HUES64 (cell line): Measurements from ENCODE around the gene TMEM80. TPM values are rescaled to one million over a fixed set of nuclear protein-coding genes. Genes with fewer than 3 reads are reported as not detected.
"Not testable (repeated sequence)": the region's sequence is repeated elsewhere in the genome, so short reads cannot be mapped to it uniquely, and the experiment has no call there.

Experiments used
- H3K27ac ChIP-seq: 2 replicates; pipeline ENCODE4 v1.7.0; 2013; ENCODE audit warnings: low read depth, low read length, inconsistent platforms
- H3K27me3 ChIP-seq: 2 replicates; pipeline ENCODE4 v1.6.1; 2013; ENCODE audit warnings: mild to moderate bottlenecking, low read length; ENCODE audit not compliant: insufficient read depth
- H3K36me3 ChIP-seq: 2 replicates; pipeline ENCODE4 v1.6.1; 2013; ENCODE audit warnings: mild to moderate bottlenecking, low read length; ENCODE audit not compliant: insufficient read depth
- H3K4me1 ChIP-seq: 2 replicates; pipeline ENCODE4 v1.6.1; 2013; ENCODE audit warnings: mild to moderate bottlenecking, low read length, moderate library complexity; ENCODE audit not compliant: insufficient read depth
- H3K4me3 ChIP-seq: 2 replicates; pipeline ENCODE4 v1.5.1; 2013; ENCODE audit warnings: mild to moderate bottlenecking, low read length, moderate library complexity
- H3K9ac ChIP-seq: 2 replicates; pipeline ENCODE4 v1.6.1; 2013; ENCODE audit warnings: mild to moderate bottlenecking, low read depth, low read length
- H3K9me3 ChIP-seq: 2 replicates; pipeline ENCODE4 v1.6.1; 2013; ENCODE audit warnings: low read depth, low read length; ENCODE audit not compliant: insufficient read depth
- WGBS: fragments of 150-250, 120-280 bp; methylation state at CpG from one replicate; pipeline ENCODE4 v1.1.7; 2013; ENCODE audit warnings: missing lambda C conversion rate; 5-methylcytosine and 5-hydroxymethylcytosine counted together
- polyA plus RNA-seq, 2 experiments: library from polyadenylated mRNA; stranded (reverse); fragments of 50-300 nt; gene quantifications; one replicate each; pipeline ENCODE4 v1.2.3, GENCODE V29; 2013

The TMEM80 gene
- polyA plus RNA-seq (2013, experiment 1 of 2): 13.7 TPM
- polyA plus RNA-seq (2013, experiment 2 of 2): 17.6 TPM

DNA sequence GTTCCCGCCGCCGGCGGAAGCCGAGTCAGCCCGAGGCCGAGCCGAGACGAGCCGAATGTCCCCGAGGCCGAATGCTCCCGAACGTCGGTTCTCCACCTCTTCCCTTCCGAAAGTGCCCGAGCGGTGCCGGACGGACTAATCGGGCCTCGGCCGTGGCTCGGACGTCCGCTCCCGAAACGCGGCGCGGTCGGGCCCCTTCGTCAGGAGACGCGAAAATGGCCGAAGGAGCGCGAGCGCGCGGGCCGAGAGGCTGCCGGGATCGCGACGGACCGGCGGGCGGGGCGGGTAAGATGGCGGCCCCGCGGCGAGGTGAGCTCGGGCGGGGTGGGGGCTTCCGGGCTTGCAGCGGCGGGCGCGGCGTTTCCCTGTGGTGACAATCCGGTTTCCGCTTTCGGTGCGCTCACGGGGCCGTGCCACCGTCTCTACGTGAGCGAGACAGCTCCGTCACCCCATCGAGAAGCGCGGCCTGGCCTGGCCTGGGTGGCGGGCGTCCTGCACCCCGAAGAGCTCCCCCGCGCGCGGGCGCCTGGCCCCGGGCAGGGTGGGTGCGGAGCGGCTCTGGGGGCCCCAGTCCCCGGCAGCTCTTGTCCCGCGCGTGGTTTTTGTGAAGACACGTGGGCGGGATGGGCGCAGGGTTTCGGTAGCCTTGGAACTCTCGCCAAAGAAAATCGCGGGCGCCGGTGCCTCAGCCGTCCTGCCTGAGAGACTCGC is at the start of gene TMEM80:
TMEM80 (plus strand) TSS at position 279 of the 711 bp plus-strand sequence; CDS start at position 291, 12 bp downstream.
- Histone ChIP-seq H3K9ac (peak within 1 kb of the TSS; percentile 99), H3K36me3 (peaks cover 9% of the 10 kb centered on the region), H3K9me3 (no peaks in the 10 kb centered on the region), H3K27ac (peak within 1 kb of the TSS; percentile 99), H3K4me3 (peak within 1 kb of the TSS; percentile 76), H3K27me3 (no peaks in the 10 kb centered on the region), H3K4me1 (peaks cover 25% of the 10 kb centered on the region)
- WGBS: under 1% methylated on average over 101 of the region's 101 CpGs

DNA sequence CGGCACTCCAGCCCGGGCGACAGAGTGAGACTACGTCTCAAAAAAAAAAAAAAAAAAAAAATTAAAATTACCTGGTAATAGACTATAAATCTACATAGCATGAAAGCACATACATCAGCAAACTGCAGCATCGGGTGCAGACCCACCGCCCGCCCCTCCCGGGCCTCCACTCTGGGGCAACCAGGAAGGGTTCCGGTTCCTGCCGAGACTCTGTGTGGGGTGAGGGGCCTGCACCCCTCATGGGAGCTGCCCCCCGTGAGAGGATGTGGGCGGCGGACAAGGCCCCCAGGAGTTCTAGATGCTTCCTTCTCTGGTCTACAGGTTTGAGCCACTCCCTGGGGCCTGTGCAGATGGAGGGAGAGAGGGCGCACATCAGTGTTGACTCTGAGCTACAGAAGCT is 49.4 kb upstream of the TMEM80 start:
- Histone ChIP-seq H3K36me3 (peaks cover 26% of the 10 kb centered on the region), H3K4me1 (no peaks in the 10 kb centered on the region), H3K27ac (no peak overlapping the region), H3K9me3 (no peaks in the 10 kb centered on the region), H3K4me3 (no peak overlapping the region), H3K27me3 (peaks cover under 1% of the 10 kb centered on the region; the same call in 1 of the 2 replicates), H3K9ac (no peak overlapping the region)
- WGBS: 95% methylated on average over 13 of the region's 14 CpGs

DNA sequence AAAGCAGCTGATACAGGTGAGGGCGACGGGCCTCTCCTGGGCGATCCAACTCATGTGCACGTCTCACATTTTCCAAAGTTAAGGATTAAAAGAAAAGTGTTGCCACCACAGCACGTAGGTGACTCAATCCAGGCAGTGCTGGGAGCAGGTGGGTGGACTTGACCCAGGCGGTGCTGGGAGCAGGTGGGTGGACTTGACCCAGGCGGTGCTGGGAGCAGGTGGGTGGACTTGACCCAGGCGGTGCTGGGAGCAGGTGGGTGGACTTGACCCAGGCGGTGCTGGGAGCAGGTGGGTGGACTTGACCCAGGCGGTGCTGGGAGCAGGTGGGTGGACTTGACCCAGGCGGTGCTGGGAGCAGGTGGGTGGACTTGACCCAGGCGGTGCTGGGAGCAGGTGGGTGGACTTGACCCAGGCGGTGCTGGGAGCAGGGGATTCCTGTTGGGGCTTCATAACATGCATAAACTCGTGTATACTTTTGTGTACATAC is 47.9 kb upstream of the TMEM80 start:
- not testable (repeated sequence) for H3K27ac ChIP-seq, H3K9me3 ChIP-seq, H3K4me1 ChIP-seq, H3K4me3 ChIP-seq, H3K27me3 ChIP-seq, H3K9ac ChIP-seq
- H3K36me3 ChIP-seq: peaks cover 31% of the 10 kb centered on the region
- 97% methylated on average over 10 of the region's 14 CpGs for WGBS

DNA sequence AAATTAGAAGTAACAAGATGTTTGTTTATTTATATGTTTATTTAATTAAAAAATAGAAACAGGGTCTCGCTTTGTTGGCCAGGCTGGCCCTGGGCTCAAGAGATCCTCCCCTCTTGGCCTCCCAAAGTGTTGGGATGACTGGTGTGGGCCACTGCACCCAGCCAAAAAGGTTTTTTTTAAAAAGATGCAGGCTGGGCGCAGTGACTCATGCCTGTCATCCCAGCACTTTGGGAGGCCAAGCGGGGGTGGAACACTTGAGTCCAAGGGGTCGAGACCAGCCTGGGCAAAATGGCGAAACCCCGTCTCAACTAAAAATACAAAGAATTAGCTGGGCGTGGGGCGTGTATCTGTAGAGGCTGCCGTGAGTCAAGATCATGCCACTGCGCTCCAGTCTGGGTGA is 45.1 kb upstream of the TMEM80 start:
- Histone ChIP-seq H3K27me3 (no peaks in the 10 kb centered on the region), H3K9ac (no peak overlapping the region), H3K36me3 (peaks cover 28% of the 10 kb centered on the region), H3K27ac (no peak overlapping the region), H3K4me3 (no peak overlapping the region), H3K4me1 (no peaks in the 10 kb centered on the region), H3K9me3 (no peaks in the 10 kb centered on the region)
- 95% methylated on average over 10 of the region's 10 CpGs for WGBS

DNA sequence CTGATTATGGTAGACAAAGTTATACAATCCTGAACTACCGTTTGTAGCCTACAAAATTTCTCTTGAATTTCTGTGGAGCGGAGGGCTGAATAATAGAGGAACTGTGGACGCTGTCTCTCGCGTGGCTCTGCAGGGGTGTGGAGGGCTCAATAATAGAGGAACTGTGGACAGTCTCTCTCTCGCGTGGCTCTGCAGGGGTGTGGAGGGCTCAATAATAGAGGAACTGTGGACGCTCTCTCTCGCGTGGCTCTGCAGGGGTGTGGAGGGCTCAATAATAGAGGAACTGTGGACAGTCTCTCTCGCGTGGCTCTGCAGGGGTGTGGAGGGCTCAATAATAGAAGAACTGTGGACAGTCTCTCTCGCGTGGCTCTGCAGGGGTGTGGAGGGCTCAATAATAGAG is 42.5 kb upstream of the TMEM80 start:
- not testable (repeated sequence) for H3K27me3 ChIP-seq, H3K9ac ChIP-seq, H3K4me3 ChIP-seq, H3K4me1 ChIP-seq, H3K9me3 ChIP-seq, H3K27ac ChIP-seq
- H3K36me3 ChIP-seq: peaks cover 28% of the 10 kb centered on the region
- WGBS: 97% methylated on average over 14 of the region's 14 CpGs

DNA sequence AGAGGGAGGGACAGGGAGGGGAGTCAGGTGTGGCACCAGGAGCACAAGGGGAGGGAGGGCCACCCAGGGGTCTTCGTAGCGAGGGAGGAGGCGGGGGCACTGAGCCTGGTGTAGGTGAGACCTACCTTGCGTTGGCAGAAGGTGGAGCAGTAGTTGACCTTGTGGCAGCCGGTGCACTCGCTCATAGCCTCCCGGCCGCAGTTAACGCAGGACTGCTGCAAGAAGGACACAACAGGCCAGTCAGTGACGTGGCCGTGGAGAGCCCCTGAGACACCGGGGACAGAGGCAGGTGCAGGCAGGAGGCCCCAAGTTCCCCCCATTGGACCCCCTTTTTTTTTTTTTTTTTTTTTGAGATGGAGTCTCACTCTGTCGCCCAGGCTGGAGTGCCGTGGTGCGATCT is 41.8 kb upstream of the TMEM80 start:
- Histone ChIP-seq H3K9me3 (no peaks in the 10 kb centered on the region), H3K27ac (no peak overlapping the region), H3K9ac (no peak overlapping the region), H3K4me1 (no peaks in the 10 kb centered on the region), H3K36me3 (peaks cover 31% of the 10 kb centered on the region), H3K4me3 (no peak overlapping the region), H3K27me3 (no peaks in the 10 kb centered on the region)
- WGBS: 90% methylated on average over 15 of the region's 15 CpGs

DNA sequence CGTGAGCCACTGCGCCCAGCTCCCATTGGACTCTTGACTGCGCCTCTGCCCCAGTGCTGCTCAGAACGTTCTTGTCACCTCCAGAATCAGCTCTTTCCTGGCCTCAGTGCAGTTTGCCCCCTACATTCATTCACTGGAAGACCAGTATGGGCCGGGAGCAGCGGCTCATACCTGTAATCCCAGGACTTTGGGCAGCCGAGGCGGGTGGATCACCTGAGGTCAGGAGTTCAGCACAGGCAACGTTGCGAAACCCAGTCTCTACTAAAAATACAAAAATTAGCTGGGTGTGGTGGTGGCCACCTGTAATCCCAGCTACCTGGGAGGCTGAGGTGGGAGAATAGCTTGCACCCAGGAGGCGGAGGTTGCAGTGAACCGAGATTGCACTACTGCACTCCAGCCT is 41.2 kb upstream of the TMEM80 start:
- H3K9ac ChIP-seq: not testable (repeated sequence)

DNA sequence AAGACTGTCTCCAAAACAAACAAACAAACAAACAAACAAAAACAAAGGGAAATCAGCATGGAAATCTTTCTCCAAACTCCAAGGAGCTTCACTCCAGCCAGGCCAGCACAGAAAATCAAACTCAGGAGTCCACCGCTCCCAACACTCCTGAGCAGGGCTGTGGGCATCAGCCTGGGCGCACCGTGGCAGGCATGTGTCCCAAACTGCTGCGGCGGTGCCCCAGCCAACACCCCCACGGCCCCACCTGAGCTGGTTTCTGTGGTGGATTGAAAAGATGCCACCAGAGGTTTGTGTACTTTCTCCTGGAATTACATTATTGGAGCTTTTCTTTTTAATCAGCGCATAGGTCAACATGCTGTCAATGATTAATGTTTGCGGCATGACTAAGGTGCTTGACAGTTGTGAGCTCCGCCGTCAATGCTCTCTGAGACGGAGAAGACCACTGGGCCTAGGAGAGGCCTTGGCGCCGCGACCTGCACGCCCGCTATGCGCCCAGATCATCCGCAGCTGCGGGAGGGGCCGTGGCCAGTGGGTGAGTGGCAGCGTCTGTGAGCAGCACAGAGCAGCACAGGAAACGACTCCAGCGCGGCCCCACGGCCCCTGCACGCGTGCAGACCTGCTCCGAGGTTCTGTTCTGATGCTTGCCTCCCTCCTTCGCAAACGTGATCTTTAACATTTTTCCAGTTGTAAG is 40.4 kb upstream of the TMEM80 start:
- Histone ChIP-seq H3K27ac (no peak overlapping the region), H3K4me1 (no peaks in the 10 kb centered on the region), H3K27me3 (no peaks in the 10 kb centered on the region), H3K9ac (no peak overlapping the region), H3K36me3 (peaks cover 35% of the 10 kb centered on the region), H3K4me3 (no peak overlapping the region), H3K9me3 (no peaks in the 10 kb centered on the region)
- WGBS: 95% methylated on average over 30 of the region's 30 CpGs

More for the DNA sequence above, 41.2 kb upstream of the TMEM80 start:
- not testable (repeated sequence) for H3K4me1 ChIP-seq, H3K27me3 ChIP-seq, H3K27ac ChIP-seq, H3K4me3 ChIP-seq, H3K9me3 ChIP-seq
- peaks cover 37% of the 10 kb centered on the region for H3K36me3 ChIP-seq
- WGBS: 91% methylated on average over 12 of the region's 12 CpGs

DNA sequence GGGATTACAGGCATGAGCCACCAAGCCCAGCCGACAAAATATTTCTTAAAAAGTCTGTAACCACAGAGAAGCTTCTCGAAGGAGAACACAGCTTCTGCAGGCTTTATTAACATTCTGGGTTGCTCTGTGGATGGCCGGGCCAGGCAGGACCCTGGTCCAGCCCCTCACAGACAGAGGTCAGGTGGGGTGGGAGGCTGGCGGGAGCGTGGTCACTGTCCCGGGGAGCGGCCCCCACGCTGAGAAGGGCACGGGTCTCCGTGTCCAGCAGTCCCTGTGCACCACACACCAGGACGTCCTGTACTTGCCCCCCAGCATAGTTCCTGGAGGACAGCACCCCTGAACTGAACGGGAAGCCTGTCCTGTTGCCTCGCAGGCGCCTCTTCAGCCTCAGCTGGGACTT is 39.2 kb upstream of the TMEM80 start:
- no peaks in the 10 kb centered on the region for H3K27me3 ChIP-seq
- peaks cover 27% of the 10 kb centered on the region for H3K36me3 ChIP-seq
- H3K4me1 ChIP-seq: no peaks in the 10 kb centered on the region
- no peaks in the 10 kb centered on the region for H3K9me3 ChIP-seq
- no peak overlapping the region for H3K4me3 ChIP-seq
- no peak overlapping the region for H3K27ac ChIP-seq
- no peak overlapping the region for H3K9ac ChIP-seq
- 95% methylated on average over 14 of the region's 14 CpGs for WGBS

DNA sequence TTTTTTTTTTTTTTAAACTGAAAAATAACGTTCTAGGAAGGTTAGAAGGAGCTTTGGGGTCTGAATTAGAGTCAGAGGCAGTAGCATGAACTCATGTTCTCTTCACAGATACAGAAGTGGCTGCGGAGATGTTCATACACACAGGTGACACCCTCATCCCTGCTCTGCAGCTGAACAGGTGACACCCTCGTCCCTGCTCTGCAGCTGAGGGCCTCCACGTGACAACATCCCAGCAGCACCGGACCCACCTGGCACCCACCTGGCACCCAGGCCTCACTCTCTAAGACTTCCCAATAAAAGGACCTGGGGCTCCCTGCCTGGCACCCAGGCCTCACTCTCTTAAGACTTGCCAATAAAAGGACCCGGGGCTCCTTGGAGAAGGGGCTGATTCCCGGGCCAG is 38.8 kb upstream of the TMEM80 start:
- 94% methylated on average over 7 of the region's 7 CpGs for WGBS
- no peak overlapping the region for H3K27ac ChIP-seq

DNA sequence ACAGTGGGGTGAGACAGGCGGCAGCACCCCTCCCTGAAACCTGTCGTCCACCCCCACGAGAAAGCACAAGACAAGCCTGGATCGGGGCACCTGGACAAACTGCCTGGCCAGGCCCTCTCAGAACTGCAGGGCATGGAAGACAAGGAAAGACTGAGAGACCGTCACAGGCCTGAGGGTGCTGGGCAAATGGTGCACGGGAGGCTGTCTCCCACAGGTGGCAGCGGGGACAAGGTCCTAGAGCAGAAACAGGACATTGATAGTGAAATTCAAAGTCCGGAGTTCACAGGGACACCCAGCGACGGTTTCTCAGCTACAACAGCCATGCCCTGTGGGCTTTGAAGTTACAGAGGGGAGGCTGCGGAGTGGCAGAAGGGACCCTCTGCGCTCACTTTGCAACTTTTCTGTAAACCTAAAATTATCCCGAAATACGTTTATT is 37.9 kb upstream of the TMEM80 start:
- Histone ChIP-seq H3K4me1 (no peaks in the 10 kb centered on the region), H3K9ac (no peak overlapping the region), H3K4me3 (no peak overlapping the region), H3K9me3 (no peaks in the 10 kb centered on the region), H3K36me3 (peaks cover 26% of the 10 kb centered on the region), H3K27me3 (no peaks in the 10 kb centered on the region), H3K27ac (no peak overlapping the region)
- WGBS: 90% methylated on average over 14 of the region's 14 CpGs

More for the DNA sequence above, 38.8 kb upstream of the TMEM80 start:
- Histone ChIP-seq H3K9me3 (no peaks in the 10 kb centered on the region), H3K4me1 (no peaks in the 10 kb centered on the region), H3K27me3 (no peaks in the 10 kb centered on the region), H3K9ac (no peak overlapping the region), H3K36me3 (peaks cover 27% of the 10 kb centered on the region), H3K4me3 (no peak overlapping the region)
